GM20000 (cell line): ENCODE results near the gene CSRNP3.

ENCODE experiments used
- DNase-seq: peaks from one replicate; pipeline ENCODE4 v3.0.0; 2012; ENCODE audit warnings: low spot score
- TF ChIP-seq, protein P1 (sequence below): IDR thresholded peaks from 2 replicates; pipeline ENCODE4 v1.5.1; 2012; ENCODE audit warnings: mild to moderate bottlenecking, control low read depth; ENCODE audit errors: extremely low read depth, missing control alignments

The CSRNP3 gene

DNA sequence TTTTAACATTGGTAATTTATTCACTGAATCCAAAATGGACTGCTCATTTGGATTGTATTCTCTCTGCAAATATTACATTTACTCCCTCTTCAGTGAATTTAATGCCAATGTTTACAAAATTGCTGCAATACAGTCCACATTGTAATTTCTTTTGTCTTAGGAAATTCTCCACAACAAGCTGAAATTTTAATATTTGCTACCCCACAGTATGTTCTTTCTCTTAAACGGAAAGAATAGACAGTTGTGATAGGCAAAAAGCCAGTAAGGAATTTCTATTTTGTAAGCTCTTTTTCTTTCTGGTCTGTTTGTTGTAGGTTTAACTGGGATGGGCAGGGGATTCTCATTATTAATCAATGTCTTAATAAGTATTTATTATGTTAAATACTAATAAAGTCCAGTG, 92.0 kb downstream of the CSRNP3 start:
- TF ChIP-seq, protein P1, sequence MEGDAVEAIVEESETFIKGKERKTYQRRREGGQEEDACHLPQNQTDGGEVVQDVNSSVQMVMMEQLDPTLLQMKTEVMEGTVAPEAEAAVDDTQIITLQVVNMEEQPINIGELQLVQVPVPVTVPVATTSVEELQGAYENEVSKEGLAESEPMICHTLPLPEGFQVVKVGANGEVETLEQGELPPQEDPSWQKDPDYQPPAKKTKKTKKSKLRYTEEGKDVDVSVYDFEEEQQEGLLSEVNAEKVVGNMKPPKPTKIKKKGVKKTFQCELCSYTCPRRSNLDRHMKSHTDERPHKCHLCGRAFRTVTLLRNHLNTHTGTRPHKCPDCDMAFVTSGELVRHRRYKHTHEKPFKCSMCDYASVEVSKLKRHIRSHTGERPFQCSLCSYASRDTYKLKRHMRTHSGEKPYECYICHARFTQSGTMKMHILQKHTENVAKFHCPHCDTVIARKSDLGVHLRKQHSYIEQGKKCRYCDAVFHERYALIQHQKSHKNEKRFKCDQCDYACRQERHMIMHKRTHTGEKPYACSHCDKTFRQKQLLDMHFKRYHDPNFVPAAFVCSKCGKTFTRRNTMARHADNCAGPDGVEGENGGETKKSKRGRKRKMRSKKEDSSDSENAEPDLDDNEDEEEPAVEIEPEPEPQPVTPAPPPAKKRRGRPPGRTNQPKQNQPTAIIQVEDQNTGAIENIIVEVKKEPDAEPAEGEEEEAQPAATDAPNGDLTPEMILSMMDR, result no peak

GRCh38 chr2:165562233-165562632, 92.7 kb downstream of the CSRNP3 start:
- TF ChIP-seq, protein P1, result no peak
- no peak for DNase-seq

More for the DNA sequence above, 92.0 kb downstream of the CSRNP3 start:
- no peak for DNase-seq

DNA sequence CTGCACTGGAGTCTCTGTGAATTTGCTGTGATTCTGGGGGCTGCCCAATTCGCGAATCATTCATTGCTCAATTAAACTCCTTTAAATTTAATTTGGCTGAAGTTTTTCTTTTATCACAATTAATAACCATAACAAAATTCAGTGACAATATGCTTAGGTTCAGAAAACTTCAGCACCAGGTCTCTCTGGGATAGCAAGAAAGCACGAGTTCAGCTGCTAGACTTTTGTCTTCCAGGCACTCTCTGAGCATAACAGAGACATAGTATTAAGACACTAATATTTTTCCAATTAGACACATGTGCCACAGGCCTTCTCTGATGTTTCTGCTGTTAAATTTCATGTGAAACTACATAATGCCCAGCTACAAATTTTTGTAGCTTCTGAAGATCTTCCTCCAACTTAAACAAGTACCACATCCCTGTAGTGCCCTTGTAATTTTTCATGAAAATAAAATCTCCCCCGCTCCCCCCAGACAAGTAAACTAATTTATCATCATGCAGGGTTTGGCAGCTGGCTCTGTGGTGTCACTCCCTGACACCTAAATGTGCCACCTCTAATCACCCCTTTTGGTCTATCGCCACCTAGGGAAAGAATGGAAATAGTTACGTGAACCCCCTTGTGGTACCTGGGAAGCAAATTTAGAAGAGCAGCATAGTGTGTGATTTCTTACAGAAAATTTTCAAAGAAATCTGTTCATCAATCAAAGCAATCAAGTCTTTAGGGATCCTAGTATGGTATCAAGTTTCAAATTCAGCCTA, 94.1 kb downstream of the CSRNP3 start:
- TF ChIP-seq, protein P1, result no peak
- DNase-seq, result no peak

- DNase-seq, result no peak
- TF ChIP-seq, protein P1, result no peak
Measured at GRCh38 chr2:165566008-165566407, 96.5 kb downstream of the CSRNP3 start.

GRCh38 chr2:165567273-165567672, 97.8 kb downstream of the CSRNP3 start:
- TF ChIP-seq, protein P1, result no peak
- DNase-seq, result no peak

DNA sequence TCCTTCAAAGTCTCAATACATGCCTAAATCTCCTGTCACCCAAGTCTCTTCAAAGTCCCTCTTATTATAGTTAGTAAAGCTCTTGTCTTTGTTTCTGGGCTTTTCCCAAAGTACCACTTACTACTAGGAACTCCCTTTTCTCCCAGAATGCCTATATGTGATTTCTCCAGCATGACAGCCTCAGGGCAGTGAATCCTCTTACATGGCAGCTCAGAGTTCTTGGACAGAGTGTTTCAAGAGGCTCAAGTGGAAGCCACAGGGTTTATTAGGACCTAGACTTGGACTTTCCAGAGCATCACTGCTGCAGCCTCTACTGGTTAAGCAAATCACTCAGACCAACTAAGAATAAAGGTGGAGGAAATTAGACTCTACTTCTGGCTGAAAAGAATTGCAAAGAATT, 98.9 kb downstream of the CSRNP3 start:
- TF ChIP-seq, protein P1, result no peak
- no peak for DNase-seq

DNA sequence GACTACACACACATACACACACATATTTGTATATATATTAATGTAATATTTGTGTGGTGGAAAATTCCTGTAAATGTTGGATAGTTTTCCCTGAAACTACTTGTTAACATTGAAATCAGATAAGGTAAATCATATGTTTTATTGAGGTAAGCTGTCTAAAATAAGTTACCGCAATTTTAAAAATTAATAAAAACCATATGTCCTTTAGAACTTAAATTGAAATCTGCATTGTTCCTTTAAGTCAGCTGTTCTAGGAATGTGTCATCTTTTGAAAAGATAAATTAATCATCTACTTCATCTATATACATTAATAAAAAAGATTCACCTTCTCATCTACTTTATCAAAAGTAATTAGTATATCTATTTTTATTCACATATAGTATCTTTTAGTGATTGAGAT, 102.0 kb downstream of the CSRNP3 start:
- DNase-seq, result no peak
- TF ChIP-seq, protein P1, result no peak
